ENCODE data around the gene TDP2. TPM values are rescaled to one million over a fixed set of nuclear protein-coding genes. Genes with fewer than 3 reads are reported as not detected.

Gene TDP2
- total RNA-seq, 1 donor from 2014 or later, result 27.2 TPM

DNA sequence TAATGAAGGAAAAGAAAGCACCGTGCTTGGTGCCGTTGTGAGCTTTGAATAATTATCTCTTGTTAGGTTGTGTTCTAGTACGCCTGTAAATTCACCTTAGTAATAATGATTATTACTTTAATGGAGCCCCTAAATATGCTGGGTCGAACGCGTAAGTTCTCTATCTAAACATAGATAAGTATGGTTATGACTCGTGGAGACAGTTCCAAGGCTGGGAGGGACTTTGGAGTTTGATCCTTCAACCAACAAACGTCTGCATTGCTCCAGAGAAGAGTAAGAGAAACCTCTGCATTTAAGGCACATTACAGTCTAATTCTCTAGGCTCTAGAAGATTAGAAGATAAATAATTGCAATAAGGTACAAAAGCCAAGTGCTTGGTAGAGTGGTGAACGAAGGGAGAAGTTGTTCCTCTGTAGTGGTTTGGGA is 692 bp upstream of the TDP2 start:
- Histone ChIP-seq H3K27ac (ENCODE audit: low read depth, low read length) (peak overlapping the region; percentile 93), H3K9me3 (ENCODE audit: insufficient read depth, low read depth, low read length) (no peaks in the 10 kb centered on the region), H3K79me2 (ENCODE audit: insufficient read depth, low read length) (peaks cover 33% of the 10 kb centered on the region), H3K4me2 (ENCODE audit: low read length) (peak overlapping the region; percentile 95), H3K4me1 (ENCODE audit: insufficient read depth, low read length) (peaks cover 9% of the 10 kb centered on the region), H3K27me3 (ENCODE audit: insufficient read depth, low read length) (no peaks in the 10 kb centered on the region), H3K9ac (ENCODE audit: low read length) (peak overlapping the region; percentile 93), H3K36me3 (ENCODE audit: insufficient read depth, low read length) (peaks cover 11% of the 10 kb centered on the region), H3K4me3 (ENCODE audit: insufficient read depth, low read depth, low read length) (peak overlapping the region; percentile 99), H4K20me1 (ENCODE audit: insufficient read depth, low read length) (peaks cover 7% of the 10 kb centered on the region), H2AFZ (ENCODE audit: low read depth, low read length) (peak overlapping the region; percentile 86)
- FAIRE-seq, result no peak
- DNase-seq (ENCODE audit: low read depth), result no peak
- H3K4me3 Mint-ChIP-seq (ENCODE audit: unreplicated experiment), result peak overlapping the region; percentile 97
- peak overlapping the region; percentile 99 for H3K27ac Mint-ChIP-seq (ENCODE audit: unreplicated experiment)
- peaks cover 24% of the 10 kb centered on the region for H3K36me3 Mint-ChIP-seq (ENCODE audit: low read depth, unreplicated experiment)
- H3K4me1 Mint-ChIP-seq (ENCODE audit: low read depth, unreplicated experiment), result peaks cover 3% of the 10 kb centered on the region
- TF ChIP-seq EZH2 (IDR thresholded peaks at IDR 0.05; ENCODE audit: insufficient read depth, low read length), result no peak
- no peak for TF ChIP-seq CTCF (IDR thresholded peaks at IDR 0.05; ENCODE audit: insufficient read depth, low read depth, low read length)
- no peaks in the 10 kb centered on the region for H3K27me3 Mint-ChIP-seq (ENCODE audit: low read depth, unreplicated experiment)
- peaks cover 14% of the 10 kb centered on the region for H3K9me3 Mint-ChIP-seq (ENCODE audit: unreplicated experiment)

GRCh38 chr6:24666097-24666640 is 530 bp downstream of the TDP2 start:
- H2AFZ ChIP-seq (ENCODE audit: low read depth, low read length), result peak overlapping the region; percentile 99

More at GRCh38 chr6:24666097-24666640, 530 bp downstream of the TDP2 start:
- H3K4me2 ChIP-seq (ENCODE audit: low read length), result peak overlapping the region; percentile 95
- no peak for TF ChIP-seq EZH2 (IDR thresholded peaks at IDR 0.05; ENCODE audit: insufficient read depth, low read length)
- TF ChIP-seq CTCF (IDR thresholded peaks at IDR 0.05; ENCODE audit: insufficient read depth, low read depth, low read length), result no peak
- H3K4me3 ChIP-seq (ENCODE audit: insufficient read depth, low read depth, low read length), result peak overlapping the region; percentile 99
- H3K27me3 Mint-ChIP-seq (ENCODE audit: low read depth, unreplicated experiment), result no peaks in the 10 kb centered on the region
- H3K9me3 ChIP-seq (ENCODE audit: insufficient read depth, low read depth, low read length), result no peaks in the 10 kb centered on the region
- H3K9me3 Mint-ChIP-seq (ENCODE audit: unreplicated experiment), result peaks cover 14% of the 10 kb centered on the region
- peaks cover 33% of the 10 kb centered on the region for H3K79me2 ChIP-seq (ENCODE audit: insufficient read depth, low read length)
- H3K9ac ChIP-seq (ENCODE audit: low read length), result peak overlapping the region; percentile 93
- H3K36me3 ChIP-seq (ENCODE audit: insufficient read depth, low read length), result peaks cover 11% of the 10 kb centered on the region
- peaks cover 25% of the 10 kb centered on the region for H3K36me3 Mint-ChIP-seq (ENCODE audit: low read depth, unreplicated experiment)
- peaks cover 7% of the 10 kb centered on the region for H4K20me1 ChIP-seq (ENCODE audit: insufficient read depth, low read length)
- H3K4me1 Mint-ChIP-seq (ENCODE audit: low read depth, unreplicated experiment), result peaks cover 3% of the 10 kb centered on the region
- peak overlapping the region; percentile 93 for H3K27ac ChIP-seq (ENCODE audit: low read depth, low read length)
- peak; percentile 39 for DNase-seq (ENCODE audit: low read depth)
- H3K27ac Mint-ChIP-seq (ENCODE audit: unreplicated experiment), result peak overlapping the region; percentile 68
- no peaks in the 10 kb centered on the region for H3K27me3 ChIP-seq (ENCODE audit: insufficient read depth, low read length)
- FAIRE-seq, result no peak
- H3K4me3 Mint-ChIP-seq (ENCODE audit: unreplicated experiment), result peak overlapping the region; percentile 97
- H3K4me1 ChIP-seq (ENCODE audit: insufficient read depth, low read length), result peaks cover 9% of the 10 kb centered on the region

All from astrocyte (in vitro differentiated cells and primary cell).